Measurements from ENCODE around the gene TRPV6.

Gene TRPV6

DNA sequence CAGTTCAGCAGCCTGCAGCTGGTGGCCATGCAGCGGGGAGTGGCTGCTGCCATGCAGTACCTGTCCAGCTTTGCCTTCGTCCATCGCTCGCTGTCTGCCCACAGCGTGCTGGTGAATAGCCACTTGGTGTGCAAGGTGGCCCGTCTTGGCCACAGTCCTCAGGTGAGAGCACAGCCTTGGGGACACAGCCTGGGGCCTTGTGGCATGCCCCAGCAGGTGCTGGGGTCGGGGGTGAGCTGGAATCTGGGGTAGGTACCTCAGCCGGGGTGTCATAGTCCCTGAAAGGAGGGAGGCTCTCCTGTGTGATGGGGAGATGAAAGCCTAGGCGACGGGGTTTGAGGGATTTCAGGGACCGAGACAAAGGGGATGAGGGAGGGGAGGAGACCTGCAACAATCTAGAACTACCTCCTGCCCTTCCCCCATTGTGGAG is 16.5 kb downstream of the TRPV6 start:
- no peak for DNase-seq (ENCODE audit: low spot score)

DNA sequence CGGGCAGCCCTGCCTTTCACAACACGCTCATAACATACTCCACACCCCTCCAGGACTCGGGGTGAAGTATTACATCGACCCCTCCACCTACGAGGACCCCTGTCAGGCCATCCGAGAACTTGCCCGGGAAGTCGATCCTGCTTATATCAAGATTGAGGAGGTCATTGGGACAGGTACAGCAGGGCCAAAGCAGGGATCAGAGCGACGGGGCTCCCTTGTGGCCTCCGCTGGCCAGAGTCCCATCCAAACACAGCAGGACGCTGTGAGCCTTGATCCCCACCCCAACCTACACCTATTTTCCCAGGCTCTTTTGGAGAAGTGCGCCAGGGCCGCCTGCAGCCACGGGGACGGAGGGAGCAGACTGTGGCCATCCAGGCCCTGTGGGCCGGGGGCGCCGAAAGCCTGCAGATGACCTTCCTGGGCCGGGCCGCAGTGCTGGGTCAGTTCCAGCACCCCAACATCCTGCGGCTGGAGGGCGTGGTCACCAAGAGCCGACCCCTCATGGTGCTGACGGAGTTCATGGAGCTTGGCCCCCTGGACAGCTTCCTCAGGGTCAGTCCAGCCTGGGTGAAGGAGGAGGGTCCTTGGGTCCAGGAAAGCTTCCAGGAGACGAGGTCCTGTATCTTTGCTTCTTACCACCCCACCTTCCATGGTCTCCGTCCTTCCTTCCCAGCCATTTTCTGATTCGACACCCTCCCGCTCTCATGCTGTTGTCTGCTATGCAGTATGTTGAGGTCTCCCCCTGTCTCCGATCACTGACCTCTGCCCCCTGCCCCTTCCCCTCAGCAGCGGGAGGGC is 17.2 kb downstream of the TRPV6 start:
- DNase-seq (ENCODE audit: low spot score), result no peak

DNA sequence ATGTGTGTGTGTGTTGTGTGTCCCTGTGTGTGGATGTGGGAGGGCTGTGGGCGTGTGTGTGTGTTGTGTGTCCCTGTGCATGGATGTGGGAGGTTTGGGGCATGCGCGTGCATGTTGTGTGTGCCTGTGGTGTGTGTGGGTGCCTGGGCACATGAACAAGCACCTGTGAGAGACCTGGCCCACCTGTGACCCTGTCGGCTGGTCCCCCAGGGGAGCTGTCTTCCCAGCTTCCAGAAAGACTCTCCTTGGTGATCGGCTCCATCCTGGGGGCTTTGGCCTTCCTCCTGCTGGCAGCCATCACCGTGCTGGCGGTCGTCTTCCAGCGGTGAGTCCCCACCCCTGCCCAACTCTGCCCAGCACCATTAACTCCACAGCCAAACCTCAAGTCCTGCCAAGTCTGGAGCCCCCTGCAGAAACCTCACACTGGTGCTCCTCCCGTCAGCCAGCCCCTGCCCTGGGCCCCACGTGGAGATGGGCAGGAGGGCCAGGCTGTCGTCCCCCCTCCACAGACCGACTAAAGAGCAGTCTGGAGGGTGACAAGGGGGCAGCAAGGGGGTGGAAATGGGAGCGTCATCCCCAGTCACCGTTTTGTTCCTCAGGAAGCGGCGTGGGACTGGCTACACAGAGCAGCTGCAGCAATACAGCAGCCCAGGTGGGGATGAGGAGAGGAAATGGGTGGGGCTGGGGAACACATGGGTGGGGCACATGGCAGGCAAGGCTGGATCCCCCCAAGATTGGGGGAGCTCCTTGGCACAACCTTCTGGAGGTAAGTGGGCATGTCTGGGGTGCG is 18.0 kb downstream of the TRPV6 start:
- no peak for DNase-seq (ENCODE audit: low spot score)

DNA sequence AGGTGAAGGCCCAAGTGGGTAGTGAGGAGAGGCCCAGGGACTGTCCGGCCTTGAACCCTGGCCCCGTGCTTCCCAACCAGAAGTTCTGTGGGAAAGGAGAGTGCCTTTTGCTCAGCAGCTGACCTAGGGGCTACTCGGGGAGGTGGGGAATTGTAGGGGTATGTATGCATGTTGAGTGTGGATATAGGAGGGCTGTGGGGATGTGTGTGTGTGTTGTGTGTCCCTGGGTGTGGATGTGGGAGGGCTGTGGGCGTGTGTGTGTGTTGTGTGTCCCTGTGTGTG is 18.5 kb downstream of the TRPV6 start:
- no peak for DNase-seq (ENCODE audit: low spot score)

DNA sequence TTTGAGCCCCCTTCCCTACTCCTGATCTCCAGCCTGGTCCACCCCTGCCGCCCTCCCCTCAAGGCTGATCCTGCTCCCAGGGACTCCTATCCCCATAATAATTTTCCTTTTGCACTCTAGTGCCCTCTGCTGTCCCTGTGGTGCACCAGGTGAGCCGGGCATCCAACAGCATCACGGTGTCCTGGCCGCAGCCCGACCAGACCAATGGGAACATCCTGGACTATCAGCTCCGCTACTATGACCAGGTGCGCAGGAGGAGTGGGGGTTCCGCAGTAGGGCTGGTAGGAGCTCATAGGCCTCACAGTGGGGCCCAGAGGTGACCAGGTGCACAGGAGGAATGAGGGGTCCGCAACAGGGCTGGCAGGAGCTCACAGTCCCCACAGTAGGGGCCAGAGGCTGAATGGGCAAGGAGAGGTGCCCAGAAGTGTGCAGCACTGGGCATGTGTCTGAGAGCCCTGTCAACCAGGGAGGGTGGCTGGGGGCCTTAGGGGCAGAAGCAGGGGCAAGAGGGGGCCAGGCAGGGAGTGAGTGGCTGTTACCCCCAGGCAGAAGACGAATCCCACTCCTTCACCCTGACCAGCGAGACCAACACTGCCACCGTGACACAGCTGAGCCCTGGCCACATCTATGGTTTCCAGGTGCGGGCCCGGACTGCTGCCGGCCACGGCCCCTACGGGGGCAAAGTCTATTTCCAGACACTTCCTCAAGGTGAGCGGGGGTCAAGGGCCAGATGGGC is 19.0 kb downstream of the TRPV6 start:
- no peak for DNase-seq (ENCODE audit: low spot score)

DNA sequence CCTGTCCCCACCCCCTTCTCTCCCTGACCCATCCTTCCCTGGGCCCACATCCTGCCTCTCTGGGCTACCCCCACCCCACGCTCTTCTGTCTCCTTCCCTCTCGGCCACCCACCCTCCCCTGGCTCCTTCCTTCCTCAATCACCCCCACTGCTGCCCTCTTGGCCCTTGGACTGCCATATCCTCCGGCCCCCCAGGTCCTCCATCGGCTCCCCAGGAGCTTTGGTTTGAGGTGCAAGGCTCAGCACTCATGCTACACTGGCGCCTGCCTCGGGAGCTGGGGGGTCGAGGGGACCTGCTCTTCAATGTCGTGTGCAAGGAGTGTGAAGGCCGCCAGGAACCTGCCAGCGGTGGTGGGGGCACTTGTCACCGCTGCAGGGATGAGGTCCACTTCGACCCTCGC is 19.8 kb downstream of the TRPV6 start:
- no peak for DNase-seq (ENCODE audit: low spot score)

DNA sequence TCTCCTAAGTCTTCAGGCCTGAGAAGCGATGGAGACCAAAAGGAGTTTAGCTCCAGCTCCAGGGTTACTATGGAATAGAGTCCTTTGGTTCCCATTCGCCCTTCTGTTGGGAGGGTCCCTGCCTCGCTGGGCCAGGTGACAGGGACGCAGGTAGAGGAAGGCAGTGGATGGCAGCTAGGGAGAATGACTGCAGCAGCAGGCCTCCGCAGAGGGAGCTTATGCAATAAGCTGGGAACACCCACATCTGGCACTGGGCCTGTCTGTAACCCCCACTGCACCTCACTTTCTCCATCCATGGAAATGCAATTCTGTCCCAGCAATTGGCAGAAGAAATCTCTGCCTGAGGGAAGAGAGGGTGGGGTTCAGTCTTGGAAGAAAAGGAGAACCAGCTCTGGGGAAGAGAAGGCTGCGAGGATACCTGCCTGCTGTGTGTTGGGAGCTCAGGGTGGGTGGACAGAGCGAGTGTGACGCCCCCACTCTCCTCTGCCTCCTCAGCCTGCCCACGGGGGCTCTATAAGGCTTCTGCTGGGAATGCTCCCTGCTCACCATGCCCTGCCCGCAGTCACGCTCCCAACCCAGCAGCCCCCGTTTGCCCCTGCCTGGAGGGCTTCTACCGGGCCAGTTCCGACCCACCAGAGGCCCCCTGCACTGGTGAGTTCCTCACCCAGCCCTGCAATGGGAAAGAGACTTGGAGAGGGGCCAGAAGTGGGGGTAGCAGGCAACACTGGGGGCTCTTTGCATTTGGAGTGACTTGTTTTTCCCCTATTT is 20.4 kb downstream of the TRPV6 start:
- DNase-seq (ENCODE audit: low spot score), result no peak

DNA sequence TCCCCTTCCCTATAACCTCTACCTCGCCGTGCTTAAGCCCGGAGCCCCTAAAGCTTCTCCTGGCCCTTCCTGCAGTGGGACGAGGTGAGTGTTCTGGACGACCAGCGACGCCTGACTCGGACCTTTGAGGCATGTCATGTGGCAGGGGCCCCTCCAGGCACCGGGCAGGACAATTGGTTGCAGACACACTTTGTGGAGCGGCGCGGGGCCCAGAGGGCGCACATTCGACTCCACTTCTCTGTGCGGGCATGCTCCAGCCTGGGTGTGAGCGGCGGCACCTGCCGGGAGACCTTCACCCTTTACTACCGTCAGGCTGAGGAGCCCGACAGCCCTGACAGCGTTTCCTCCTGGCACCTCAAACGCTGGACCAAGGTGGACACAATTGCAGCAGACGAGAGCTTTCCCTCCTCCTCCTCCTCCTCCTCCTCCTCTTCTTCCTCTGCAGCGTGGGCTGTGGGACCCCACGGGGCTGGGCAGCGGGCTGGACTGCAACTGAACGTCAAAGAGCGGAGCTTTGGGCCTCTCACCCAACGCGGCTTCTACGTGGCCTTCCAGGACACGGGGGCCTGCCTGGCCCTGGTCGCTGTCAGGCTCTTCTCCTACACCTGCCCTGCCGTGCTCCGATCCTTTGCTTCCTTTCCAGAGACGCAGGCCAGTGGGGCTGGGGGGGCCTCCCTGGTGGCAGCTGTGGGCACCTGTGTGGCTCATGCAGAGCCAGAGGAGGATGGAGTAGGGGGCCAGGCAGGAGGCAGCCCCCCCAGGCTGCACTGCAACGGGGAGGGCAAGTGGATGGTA is 21.5 kb downstream of the TRPV6 start:
- no peak for DNase-seq (ENCODE audit: low spot score)

DNA sequence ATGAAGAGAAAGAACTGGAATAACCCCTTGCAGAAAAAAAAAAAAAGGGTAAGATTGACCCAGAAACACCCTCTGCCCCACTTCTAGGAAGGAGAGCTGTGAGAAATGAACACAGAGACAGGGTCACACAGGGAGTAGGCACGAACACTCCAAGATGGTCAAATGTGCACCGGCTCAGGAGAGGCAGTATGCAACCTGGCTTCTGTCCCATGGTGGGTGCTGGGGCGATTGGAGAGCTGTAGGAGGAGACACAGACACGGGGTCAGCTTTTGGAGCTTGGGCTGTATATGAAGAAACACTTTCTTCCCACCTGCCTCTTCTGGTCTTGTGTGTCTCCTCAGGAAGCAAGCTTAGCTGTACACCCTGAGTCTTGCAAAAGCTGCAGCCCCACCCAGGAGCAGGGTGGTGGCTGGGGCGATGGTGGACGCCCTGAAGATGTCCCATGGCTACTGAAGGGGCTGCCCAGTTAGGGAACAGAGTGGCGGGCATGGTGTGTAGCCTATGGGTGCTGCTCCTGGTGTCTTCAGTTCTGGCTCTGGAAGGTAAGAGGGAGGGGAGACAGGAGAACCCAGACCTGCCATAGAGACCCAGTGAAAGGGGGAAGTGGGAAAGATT is 22.7 kb downstream of the TRPV6 start:
- no peak for DNase-seq (ENCODE audit: low spot score)

DNA sequence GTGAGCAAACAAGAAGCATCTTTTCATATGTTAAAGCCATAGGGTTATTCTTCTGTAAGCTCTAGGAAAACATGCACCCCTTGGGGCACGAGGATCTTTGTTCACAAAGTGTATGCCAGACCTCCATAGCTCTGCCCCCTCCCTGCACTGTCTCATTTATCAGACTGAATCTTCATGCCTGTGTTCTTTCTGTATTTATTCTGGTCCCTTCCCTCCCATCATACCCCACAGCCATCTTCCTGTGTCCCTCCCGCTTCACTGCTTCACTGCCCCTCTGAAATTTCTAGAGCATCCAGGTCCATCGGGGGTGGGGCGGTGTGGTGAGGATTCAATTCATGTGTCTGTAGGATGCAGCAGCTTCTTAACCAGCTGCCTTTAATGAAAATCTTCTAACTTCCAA is 23.2 kb downstream of the TRPV6 start:
- no peak for DNase-seq (ENCODE audit: low spot score)

DNA sequence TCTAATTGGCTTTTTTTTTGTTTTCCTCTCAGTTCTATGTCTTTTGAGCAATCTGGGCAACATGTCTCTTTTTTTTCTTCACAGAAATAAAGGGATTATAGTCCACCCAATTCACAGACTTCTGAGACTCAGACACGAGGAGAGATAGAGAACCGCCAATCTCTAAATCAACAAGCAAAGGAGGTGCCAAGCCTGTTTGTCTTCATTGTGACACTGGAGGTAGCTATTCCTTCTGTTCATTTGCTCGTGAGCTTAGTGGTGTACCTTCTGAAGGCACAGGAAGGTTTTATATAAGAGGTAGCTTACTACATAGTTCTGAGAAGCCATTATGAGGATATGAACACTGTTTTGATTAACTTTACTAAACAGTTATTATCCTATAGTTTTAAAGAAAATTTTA is 24.6 kb downstream of the TRPV6 start:
- DNase-seq (ENCODE audit: low spot score), result no peak

DNA sequence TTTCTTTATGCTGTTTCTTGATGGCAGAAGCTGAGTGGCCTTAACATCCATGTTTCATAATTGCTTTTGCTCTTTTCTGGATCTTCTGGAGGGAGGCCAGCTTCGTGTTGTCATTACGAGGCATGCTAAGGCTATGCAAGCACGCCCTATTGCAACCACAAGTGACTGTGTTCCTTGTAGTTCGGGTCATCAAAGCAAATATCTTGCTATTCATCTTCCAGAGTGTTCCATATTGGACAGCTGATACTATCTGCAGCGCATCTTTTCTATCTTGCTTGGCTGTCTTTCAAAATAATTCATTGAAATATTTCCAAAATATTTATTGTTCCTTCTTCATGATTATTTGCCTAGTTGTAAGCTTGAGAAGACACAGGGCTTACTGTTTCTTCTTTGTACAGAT is 25.7 kb downstream of the TRPV6 start:
- DNase-seq (ENCODE audit: low spot score), result no peak

DNA sequence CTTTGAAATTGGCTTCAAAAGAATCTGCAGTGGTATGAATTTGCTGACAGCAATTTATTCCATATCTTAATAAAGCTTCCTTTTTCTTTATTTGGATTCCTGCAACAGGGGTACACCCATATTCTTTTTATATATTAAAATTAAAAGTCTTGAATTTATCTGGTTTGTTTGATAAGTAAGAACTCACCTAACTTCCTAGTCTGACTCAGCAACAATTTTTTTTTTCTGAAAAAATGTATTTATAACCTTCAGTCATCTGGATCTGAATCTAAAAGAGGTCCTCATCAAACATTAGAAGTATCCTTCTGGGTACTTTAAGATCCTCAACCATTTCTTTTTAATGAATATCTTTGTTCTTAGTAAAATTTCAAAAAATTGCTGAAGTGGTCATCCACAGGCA is 26.1 kb downstream of the TRPV6 start:
- no peak for DNase-seq (ENCODE audit: low spot score)

DNA sequence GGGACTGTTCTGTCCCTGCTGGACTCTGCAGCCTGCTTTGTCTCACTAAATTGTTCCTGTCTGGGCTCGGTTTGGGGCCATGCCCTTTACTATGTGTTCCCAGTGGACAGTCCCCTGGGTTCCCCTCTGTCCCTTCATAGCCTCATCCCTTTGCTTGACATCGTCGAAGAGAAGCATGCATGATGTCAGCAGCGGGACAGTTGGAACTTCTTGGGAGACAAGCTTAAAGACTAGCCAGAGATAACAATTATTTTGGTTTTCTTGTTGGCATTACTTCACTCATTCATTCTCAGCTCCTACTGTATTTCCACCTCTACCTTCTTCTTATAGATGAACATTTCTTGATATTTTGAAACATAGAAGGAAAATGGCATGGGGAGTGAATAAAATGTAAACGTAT is 27.9 kb downstream of the TRPV6 start:
- no peak for DNase-seq (ENCODE audit: low spot score)

DNA sequence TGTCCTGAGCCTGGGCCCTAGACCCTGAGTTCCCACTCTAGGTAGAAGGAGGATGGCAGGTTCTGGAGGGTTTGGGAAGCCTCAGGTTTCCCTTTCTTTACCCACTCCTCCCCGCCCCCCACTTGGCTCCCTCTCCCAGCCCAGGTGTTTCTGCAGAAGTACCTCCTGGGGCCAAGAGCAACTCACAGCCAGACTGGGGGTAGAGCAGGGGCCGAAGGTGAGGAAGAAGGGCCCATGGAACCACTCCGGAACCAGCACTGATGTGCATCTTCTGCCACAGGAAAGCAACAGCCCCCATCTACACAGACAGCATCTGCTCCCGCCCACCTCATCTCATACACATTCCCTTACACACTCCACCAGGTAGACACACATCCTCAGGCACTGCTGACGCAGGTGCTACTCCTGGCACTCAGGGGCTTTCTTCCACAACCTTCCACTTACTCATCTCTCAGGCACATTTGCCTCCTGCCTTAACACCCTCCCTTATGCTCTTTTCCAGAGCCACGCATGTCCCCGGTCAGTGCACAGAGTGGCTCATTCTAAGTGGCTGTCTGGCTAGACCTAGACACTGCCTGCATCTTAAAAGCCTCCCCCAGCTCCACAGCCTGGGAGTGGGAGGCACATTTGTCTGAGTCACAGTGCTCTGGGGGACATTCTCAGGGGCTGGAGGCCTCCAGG is 28.8 kb downstream of the TRPV6 start:
- no peak for DNase-seq (ENCODE audit: low spot score)

DNA sequence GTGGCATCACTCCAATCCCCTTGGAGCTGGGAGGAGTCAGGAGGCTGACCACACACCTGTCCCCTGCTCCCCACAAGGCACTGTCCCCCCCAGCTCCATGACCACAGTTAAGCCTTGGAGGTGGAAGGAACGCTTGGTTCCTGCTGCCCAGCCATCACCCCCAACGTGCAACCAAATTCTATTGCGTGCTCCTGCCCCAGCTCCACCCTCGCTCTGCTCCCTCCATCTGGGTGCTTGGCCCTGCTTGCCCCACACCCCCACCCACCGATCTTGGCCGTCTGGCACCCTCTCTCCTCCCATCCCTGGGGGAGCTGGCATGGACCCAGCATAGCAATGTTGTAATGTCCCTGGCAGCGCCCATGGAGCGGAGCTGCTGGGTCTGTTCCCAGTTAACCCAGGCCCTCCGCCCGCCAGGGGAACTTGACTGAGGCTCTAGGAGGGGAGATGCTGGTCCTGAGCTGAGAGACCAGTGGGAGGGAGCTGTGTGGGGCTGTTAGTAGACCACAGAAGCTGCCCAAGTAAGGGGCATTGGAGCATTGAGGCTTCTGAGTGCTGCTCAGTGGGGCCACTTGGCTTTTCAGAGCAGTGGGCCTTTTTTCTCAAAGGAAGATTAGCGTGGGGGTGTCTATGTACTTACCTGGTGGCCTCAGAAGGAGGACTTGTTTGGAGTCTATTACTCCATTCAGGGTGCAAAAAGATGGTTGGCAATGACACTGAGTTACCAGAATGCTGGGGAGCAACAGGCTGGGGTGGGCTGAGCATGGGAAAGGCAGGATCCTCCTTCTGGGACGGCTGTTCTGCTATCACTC is 29.6 kb downstream of the TRPV6 start:
- no peak for DNase-seq (ENCODE audit: low spot score)

DNA sequence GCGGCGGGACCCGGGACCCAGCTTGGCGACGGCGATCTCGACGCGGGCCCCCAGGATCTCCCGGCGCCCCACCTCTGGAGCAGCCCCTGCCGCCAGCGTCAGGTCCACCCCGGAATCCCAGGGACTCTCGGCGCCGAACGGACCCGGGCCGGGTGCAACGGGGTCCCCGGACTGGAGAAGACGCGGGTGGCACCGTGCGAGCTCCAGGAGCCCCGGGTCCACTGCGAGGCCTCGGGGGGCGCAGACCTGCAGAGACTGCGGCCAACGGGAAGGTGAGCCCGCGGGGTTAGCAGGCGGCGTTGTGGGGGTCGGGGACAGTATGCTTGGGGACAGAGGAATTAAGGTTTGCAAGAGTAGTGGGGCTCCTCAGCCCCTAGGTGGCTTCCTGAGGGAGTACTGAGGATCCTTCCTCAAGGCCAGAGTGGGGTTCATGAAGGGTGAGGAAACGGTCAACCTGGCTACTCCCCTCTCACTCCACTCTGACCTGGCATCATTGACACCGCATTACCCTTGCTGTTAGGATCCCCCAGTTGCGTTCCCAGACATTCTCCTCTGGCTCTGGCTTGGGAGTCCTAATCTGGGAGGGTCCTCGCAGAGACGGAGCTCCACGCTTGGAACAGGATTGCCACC is 30.3 kb downstream of the TRPV6 start:
- DNase-seq (ENCODE audit: low spot score), result no peak

DNA sequence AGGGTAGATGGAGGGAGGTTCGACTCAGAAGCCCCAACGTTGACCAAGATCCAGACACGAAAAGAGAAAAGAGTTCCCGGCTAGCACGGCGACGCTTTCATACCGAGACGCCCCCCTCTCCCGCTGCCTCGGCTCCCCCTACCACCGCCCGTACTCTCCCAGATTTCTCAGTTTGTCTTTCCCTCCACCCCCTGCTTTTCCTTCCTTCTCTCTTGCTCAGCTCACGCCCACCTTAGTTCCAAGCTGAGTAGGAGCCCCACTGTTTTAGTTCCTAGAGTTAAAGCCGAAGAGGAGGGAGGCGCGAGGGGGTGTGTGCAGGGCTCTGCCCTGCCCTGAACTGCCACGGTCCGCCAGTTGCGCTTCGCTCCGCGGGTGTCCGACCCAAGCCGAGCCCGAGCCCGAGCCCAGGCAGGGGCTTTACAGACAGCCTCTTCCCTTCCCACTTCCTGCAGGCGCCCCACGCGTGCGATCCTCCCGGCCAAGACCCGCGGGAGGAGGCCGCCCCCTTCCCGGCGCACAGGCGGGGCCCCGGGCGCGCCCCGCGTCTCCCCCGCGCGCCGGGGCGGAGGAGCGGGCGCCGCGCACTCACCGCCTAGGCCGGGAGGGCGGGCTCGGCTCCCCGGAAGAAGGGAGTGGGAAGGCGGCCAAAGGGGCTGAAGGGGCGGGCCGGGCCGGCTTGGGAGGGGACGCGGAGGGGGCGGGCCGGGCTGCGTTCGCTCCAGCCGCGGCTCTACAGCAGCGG is 31.0 kb downstream of the TRPV6 start, which contains the start of gene EPHB6:
Gene EPHB6, plus strand, starts transcription at position 705 of the 742 bp plus-strand sequence. CDS start 8,152 bp downstream, outside the sequence.
- peak; percentile 51 for DNase-seq (ENCODE audit: low spot score)

All from activated CD4-positive, alpha-beta T cell treated with anti-CD3 and anti-CD28 coated beads, Interleukin-2, Interleukin-4, amounts not matched to agents 100 ng/mL and 50 ng/mL, durations not matched to agents 16 hours and 8 hours (primary cell).